GM12891 (cell line): ENCODE measurements around the gene SELENOH.

Experiments
- DNase-seq: peaks from one replicate; pipeline ENCODE4 v3.0.0; 2011; ENCODE audit warnings: low spot score; ENCODE audit not compliant: insufficient read length
- FAIRE-seq: peaks from 2 replicates; lab custom pipeline; 2011; peaks lifted over from hg19 to GRCh38; lab: Jason Lieb, UNC
- PAX5 ChIP-seq: IDR thresholded peaks from 2 replicates; pipeline ENCODE4 v1.6.1; 2011; ENCODE audit warnings: low read length, moderate library complexity, mild to moderate bottlenecking; ENCODE audit not compliant: insufficient read depth, severe bottlenecking
- POLR2A ChIP-seq: IDR thresholded peaks from 2 replicates; pipeline ENCODE4 v1.6.1; 2011; ENCODE audit warnings: low read depth, low read length, control low read depth
- POLR2AphosphoS5 ChIP-seq: IDR thresholded peaks from 2 replicates; pipeline ENCODE4 v1.6.1; 2011; ENCODE audit warnings: low read depth, low read length, control low read depth
- POU2F2 ChIP-seq: IDR thresholded peaks from 2 replicates; pipeline ENCODE4 v1.6.1; 2011; ENCODE audit warnings: low read depth, mild to moderate bottlenecking, control low read depth, low read length, moderate library complexity
- SPI1 ChIP-seq: IDR thresholded peaks from 2 replicates; pipeline ENCODE4 v1.6.1; 2011; ENCODE audit warnings: low read depth, low read length, control low read depth
- TAF1 ChIP-seq: IDR thresholded peaks from 2 replicates; pipeline ENCODE4 v1.6.1; 2011; ENCODE audit warnings: low read depth, low read length, control low read depth

The SELENOH gene

DNA sequence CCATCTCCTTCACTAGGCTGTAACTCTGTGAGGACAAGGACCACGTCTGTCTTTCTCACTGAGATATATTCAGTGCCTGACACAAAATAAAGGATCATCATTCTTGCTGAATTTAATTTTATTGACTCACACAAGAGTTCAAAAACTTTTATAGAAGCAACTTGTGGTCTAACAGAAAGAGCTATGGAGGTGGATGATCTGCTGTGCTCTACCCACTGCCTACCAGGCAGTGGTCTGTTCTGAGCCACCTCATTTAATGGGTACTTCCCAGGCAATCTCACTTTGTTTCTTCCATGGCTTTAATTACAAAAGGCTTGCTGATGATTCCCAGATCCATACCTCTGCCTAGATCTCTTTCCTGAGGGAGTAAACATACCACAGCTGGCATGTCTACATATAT lies 5.6 kb downstream of the SELENOH start:
- TF ChIP-seq PAX5 (no peak), POLR2A (no peak), SPI1 (no peak), POLR2AphosphoS5 (no peak), TAF1 (no peak), POU2F2 (no peak)
- FAIRE-seq (no peak), DNase-seq (no peak)

- no peak for DNase-seq
- FAIRE-seq, result no peak
- TF ChIP-seq TAF1 (no peak), POU2F2 (no peak), POLR2AphosphoS5 (no peak), PAX5 (no peak), POLR2A (no peak), SPI1 (no peak)
Observed at GRCh38 chr11:57751176-57751575, 9.9 kb downstream of the SELENOH start.

DNA sequence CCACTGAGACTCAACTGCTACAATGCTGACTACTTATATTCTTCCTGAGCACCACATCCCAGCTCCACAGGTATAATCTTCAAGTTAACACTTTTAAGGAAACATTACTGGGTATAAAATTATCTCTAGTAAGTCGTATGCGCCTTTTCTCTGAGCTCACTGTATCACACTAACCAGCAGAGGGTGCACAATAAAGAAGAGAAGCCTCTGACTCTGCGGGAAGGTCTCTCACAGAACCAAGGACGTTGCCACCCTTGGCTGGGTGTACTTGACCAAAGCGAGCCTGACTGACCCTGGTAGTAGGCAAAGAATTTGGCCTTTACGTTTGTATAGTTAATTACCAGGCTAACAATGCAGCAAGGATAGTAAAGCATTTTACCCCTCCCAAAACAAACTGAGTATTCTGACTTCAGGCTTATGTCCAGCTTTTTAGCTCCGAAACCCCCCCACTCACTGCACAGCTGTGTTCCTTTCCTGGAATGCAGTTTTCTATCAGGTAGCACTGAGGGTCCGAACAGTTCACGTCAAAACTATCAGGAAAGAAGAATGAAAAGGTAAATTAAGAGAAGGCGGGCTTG lies 10.5 kb downstream of the SELENOH start, which contains the start of gene BTBD18:
TSS of gene BTBD18 (minus strand) at position 144 of the 578 bp plus-strand sequence. CDS start 631 bp downstream, outside the sequence.
- TF ChIP-seq TAF1, result no peak
- no peak for TF ChIP-seq PAX5
- TF ChIP-seq POLR2AphosphoS5, result no peak
- TF ChIP-seq SPI1, result no peak
- TF ChIP-seq POLR2A, result no peak
- FAIRE-seq (no peak), DNase-seq (no peak)

DNA sequence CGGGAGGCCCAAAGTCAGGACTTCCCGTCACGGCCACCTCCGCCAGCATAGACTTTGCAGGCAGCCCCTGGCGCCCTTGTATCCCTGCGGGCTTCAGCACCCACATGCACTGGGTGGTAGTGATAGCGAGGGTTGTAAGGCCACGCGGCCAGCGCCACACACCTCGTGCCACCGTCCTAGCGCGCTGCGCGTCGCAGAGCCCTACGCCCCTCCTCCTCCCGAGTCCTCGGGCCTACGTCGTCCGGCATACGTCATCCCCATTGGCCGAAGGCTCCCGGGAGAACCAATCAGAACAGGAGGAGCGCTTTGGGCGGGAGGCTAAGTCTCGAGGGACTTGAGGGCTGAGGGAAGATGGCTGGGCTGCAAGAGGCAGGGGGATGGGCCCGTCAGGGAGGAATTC lies 11.7 kb downstream of the SELENOH start:
- TF ChIP-seq PAX5 (no peak), TAF1 (no peak), SPI1 (no peak), POU2F2 (no peak), POLR2AphosphoS5 (no peak), POLR2A (no peak)
- FAIRE-seq, result no peak

DNA sequence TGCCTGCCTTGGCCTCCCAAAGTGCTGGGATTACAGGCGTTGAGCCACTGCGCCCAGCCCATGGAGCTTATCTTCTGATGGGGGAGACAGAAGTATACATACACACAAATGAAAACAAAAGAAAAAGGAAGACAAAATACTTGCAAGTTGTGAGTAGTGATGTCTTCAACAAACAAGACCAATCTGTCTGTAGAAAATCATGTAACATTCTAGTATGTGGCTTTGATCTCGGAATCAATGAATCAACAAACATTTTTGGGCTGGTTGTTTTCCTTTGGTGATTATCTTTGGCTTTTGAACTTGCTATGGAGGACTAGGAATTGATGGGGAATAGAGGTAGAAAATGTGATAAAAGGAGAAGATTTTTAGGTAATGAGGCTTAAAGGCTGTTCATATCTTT lies 16.9 kb downstream of the SELENOH start:
- no peak for TF ChIP-seq POU2F2
- no peak for TF ChIP-seq POLR2A
- no peak for TF ChIP-seq POLR2AphosphoS5
- TF ChIP-seq TAF1, result no peak
- TF ChIP-seq PAX5, result no peak
- no peak for TF ChIP-seq SPI1
- DNase-seq, result no peak
- no peak for FAIRE-seq

More for the DNA sequence above, 11.7 kb downstream of the SELENOH start:
- DNase-seq, result no peak

- FAIRE-seq, result peak; percentile 60
- peak; percentile 39; the same call in 1 of the 2 replicates for TF ChIP-seq POU2F2
- TF ChIP-seq POLR2A, result peak; percentile 84
- peak; percentile 76 for TF ChIP-seq POLR2AphosphoS5
- TF ChIP-seq SPI1, result no peak
- TF ChIP-seq TAF1, result peak; percentile 82; the same call in 1 of the 2 replicates
- no peak for TF ChIP-seq PAX5
- DNase-seq, result peak; percentile 49
Observed at GRCh38 chr11:57761301-57762234, 20.3 kb downstream of the SELENOH start, which contains the start of gene CTNND1. Gene CTNND1, plus strand, starts transcription at chr11:57761802. Its CDS starts 29,677 bp downstream, at chr11:57791479.

DNA sequence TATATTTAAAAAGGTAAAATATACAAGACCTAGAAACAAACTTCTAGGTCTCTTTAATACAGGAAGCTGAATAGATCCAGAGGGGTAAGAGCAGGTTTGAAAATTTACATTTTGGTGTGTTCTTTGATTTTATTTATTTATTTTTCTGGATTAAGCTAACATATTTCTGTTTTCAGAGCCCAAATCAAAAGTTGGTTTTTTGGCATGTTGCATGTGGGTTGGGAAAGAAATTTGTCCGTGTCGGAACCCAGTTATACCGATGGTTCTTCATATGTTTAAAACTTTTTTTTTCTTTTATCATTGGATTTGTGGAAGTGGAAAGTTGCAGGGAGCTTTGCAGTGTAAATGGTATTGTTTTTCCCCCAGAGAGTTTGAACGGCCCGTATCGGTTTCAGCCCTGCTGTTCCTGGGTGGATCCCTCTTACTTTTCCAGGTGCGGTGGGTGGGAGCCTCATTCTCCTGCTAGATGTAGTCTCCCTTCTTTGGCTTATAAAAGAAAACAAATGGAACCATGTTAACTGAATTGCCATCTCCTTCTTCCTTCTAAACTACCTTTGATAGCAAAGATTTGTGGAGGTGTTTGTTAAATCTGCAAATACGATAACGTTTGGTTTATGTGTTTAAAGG lies 21.1 kb downstream of the SELENOH start:
- DNase-seq (no peak), FAIRE-seq (no peak)
- TF ChIP-seq TAF1 (no peak), POLR2A (no peak), PAX5 (no peak)

DNA sequence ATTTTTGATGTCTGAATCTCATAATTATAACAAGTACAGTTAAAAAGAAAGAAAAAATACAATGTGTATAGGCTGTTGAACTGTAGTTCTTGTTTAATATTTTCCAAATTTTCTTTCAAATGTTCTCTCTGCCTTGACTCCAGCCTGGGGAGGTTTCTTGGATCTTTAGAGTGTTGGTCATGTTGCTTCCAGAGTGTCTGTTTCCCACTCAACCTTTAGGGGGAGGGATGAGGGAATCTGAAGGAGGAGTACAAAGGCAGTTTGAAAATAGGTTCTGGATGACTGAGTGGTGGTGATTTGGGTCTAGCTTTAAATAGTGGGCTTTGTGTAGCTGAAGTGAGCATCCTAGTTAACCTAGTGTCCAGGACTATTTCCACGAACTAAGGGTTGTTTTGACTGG lies 22.3 kb downstream of the SELENOH start:
- no peak for DNase-seq
- TF ChIP-seq POU2F2 (no peak), POLR2A (no peak), PAX5 (no peak), POLR2AphosphoS5 (no peak), SPI1 (no peak), TAF1 (no peak)
- FAIRE-seq, result no peak

GRCh38 chr11:57764021-57764420 lies 22.7 kb downstream of the SELENOH start:
- no peak for TF ChIP-seq POU2F2
- TF ChIP-seq SPI1, result no peak
- no peak for TF ChIP-seq TAF1
- no peak for TF ChIP-seq PAX5
- no peak for TF ChIP-seq POLR2AphosphoS5
- TF ChIP-seq POLR2A, result no peak
- no peak for DNase-seq
- no peak for FAIRE-seq

- DNase-seq, result no peak
- no peak for FAIRE-seq
- TF ChIP-seq POLR2A (no peak), PAX5 (no peak), POU2F2 (no peak), SPI1 (no peak), POLR2AphosphoS5 (no peak), TAF1 (no peak)
Observed at GRCh38 chr11:57764566-57764965, 23.3 kb downstream of the SELENOH start.
